Dendritic cell treated with granulocyte-macrophage colony-stimulating factor and Interleukin-4, amounts not matched to agents 40 ng/mL and 50 ng/mL, for 4 days (primary cell): ENCODE measurements around the gene SYF2.

Experiments used
- H3K27ac Mint-ChIP-seq: one replicate; pipeline ENCODE4 v1.8.0; 2022; ENCODE audit warnings: mild to moderate bottlenecking, mixed read lengths
- H3K27me3 Mint-ChIP-seq: one replicate; pipeline ENCODE4 v1.8.0; 2022; ENCODE audit warnings: mild to moderate bottlenecking, mixed read lengths
- H3K36me3 Mint-ChIP-seq: one replicate; pipeline ENCODE4 v1.8.0; 2022; ENCODE audit warnings: low read depth, mixed read lengths
- H3K4me1 Mint-ChIP-seq: one replicate; pipeline ENCODE4 v1.8.0; 2022; ENCODE audit warnings: low read depth, mixed read lengths
- H3K4me3 Mint-ChIP-seq: one replicate; pipeline ENCODE4 v1.8.0; 2022; ENCODE audit warnings: mild to moderate bottlenecking, moderate library complexity, mixed read lengths
- H3K9me3 Mint-ChIP-seq: one replicate; pipeline ENCODE4 v1.8.0; 2022; ENCODE audit warnings: mixed read lengths
- intact Hi-C: fragments of 100-400 bp; cut with micrococcal nuclease; formaldehyde crosslinking; loops from one replicate; pipeline ENCODE4 v1.15.0; 2022

SYF2 gene

GRCh38 chr1:25174363-25174729, 58.0 kb downstream of the SYF2 start:
- Mint-ChIP-seq H3K27me3 (no peaks in the 10 kb centered on the region), H3K4me1 (no peaks in the 10 kb centered on the region), H3K27ac (no peak overlapping the region), H3K9me3 (peaks cover 26% of the 10 kb centered on the region), H3K36me3 (no peaks in the 10 kb centered on the region), H3K4me3 (no peak overlapping the region)
- intact Hi-C loops: no loop called here

GRCh38 chr1:25173809-25174340, 58.4 kb downstream of the SYF2 start:
- Mint-ChIP-seq H3K36me3 (no peaks in the 10 kb centered on the region), H3K9me3 (peaks cover 26% of the 10 kb centered on the region), H3K4me1 (no peaks in the 10 kb centered on the region), H3K4me3 (no peak overlapping the region), H3K27me3 (no peaks in the 10 kb centered on the region), H3K27ac (no peak overlapping the region)
- intact Hi-C loops: no loop called here
